Activated T-cell treated with anti-CD3 and anti-CD28 coated beads, Interleukin-2, amount 50 U/mL, for 48 hours (primary cell): ENCODE data around the gene EPB41L5.
A peak's percentile ranks its signal among the peaks of the same experiment; 100 is the strongest.

Experiments used
- DNase-seq, 2 experiments: peaks; one replicate each; pipeline ENCODE4 v3.0.0-alpha.2; 2020

EPB41L5 gene

GRCh38 chr2:120226316-120226715 lies 213.4 kb downstream of the EPB41L5 start:
- DNase-seq = no peak

- peak in 1 of 2 experiments; percentile 49 for DNase-seq
Observed at GRCh38 chr2:120227111-120227991, 214.5 kb downstream of the EPB41L5 start.

GRCh38 chr2:120228503-120228902 lies 215.6 kb downstream of the EPB41L5 start:
- DNase-seq = no peak
